ENCODE measurements around the gene ARHGEF17.

- TF ChIP-seq POLR2A (IDR thresholded peaks at IDR 0.05), result no peak
- TF ChIP-seq, protein P1, sequence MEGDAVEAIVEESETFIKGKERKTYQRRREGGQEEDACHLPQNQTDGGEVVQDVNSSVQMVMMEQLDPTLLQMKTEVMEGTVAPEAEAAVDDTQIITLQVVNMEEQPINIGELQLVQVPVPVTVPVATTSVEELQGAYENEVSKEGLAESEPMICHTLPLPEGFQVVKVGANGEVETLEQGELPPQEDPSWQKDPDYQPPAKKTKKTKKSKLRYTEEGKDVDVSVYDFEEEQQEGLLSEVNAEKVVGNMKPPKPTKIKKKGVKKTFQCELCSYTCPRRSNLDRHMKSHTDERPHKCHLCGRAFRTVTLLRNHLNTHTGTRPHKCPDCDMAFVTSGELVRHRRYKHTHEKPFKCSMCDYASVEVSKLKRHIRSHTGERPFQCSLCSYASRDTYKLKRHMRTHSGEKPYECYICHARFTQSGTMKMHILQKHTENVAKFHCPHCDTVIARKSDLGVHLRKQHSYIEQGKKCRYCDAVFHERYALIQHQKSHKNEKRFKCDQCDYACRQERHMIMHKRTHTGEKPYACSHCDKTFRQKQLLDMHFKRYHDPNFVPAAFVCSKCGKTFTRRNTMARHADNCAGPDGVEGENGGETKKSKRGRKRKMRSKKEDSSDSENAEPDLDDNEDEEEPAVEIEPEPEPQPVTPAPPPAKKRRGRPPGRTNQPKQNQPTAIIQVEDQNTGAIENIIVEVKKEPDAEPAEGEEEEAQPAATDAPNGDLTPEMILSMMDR (IDR thresholded peaks at IDR 0.05), result no peak
Observed at GRCh38 chr11:73280626-73281025, 27.4 kb upstream of the ARHGEF17 start.

Measured in thyroid gland (tissue), 4 donors.